Urothelium cell line (cell line): ENCODE data around the gene TMEM52.

Experiments used
- DNase-seq: peaks from one replicate; pipeline ENCODE4 v3.0.0; 2011; ENCODE audit warnings: low spot score, mixed read lengths
- FAIRE-seq: peaks from 2 replicates; lab custom pipeline; 2011; peaks lifted over from hg19 to GRCh38; lab: Jason Lieb, UNC

TMEM52 gene

DNA sequence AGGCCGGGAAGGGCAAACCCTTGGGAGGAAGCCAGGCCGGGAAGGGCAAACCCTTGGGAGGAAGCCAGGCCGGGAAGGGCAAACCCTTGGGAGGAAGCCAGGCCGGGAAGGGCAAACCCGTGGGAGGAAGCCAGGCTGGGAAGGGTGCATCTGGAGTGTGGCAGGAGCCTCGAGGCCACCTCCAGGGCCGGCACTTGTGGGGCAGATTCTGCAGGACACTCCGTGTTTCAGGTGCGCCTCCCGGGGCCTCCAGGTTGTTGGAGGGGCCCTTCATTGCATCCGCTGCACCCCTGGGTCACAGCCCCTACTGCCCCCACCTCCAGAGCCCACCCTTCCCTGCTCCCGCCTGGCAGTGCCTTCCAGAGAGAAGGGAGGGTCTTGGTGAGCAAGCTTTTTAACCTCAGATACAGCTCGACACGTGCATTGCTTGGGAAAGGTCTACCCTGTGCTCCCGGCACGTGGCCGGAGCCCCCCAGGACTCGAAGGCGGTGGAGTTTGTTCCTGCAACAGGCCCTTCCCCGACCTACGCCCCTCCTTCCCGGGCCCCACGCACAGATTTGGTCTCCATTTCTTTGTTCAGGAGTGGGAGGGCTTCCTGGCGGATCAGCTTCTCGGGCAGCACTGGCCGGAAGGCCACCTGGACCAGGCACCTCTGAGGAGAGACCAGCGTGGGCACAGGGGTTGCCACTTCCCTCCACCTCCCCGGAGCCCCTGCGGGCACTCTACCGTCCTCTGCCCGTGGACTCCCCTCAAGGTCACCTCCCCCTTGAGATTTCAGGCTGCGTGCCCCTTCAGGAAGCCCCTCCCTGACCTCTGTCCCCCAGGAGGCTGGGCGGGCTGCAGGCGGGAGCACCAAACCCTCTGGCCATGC is 9.4 kb upstream of the TMEM52 start:
- FAIRE-seq (no peak), DNase-seq (no peak)

DNA sequence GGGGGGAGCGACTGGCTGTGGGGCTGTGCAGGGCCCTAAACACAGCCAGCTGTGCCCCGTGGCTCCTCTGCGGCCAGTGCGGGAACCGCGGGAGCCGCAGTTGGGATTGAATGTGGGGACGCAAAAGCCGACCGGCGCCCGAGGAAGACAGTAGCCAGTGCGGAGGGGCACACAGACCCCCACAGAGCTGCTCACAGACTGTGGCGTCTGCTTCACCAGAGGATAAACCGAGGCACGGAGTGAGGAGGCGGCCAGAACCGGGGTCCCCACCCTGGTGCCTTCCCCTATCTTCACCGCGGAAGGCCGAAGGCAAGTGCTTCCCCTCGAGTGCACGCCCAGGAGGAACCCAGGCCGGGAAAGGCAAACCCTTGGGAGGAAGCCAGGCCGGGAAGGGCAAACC is 8.7 kb upstream of the TMEM52 start:
- no peak for FAIRE-seq
- DNase-seq: no peak

DNA sequence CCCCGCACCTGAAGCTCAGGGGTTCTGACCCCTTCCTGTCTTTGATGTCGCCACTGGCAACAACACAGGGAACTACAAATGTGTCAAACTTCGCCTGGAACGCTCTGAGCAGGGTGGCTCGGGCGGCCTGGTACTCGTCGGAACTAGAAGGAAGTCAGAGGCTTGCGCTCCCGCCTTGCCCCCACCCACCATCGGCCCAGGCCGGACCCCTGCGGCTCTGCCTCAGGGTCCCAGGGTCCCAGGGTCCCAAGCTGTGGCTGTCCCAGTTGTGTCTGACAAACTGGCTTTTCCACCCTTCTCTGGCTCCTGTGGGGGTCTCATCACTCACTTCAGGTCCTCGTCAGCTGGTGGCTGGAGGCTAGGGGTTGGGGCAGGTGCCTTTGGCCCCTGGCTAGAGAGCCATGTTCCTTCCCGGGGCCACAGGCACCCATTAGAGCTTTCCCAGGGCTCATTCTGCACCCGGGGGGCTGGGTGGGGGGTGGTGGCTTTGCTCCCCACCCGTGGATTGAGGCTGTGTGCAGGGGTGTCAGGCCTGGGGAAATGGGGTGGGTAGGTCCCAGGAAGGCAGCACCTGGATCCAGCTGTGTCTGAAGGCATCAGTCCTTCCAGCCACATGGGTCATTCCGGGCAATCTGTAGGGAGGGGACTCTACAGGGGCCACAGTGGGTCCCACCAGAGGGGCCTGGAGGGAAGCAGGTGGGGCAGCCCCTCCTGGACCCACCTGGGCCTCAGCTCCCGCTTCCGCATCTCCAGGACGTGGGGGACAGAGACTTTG is 8.0 kb upstream of the TMEM52 start:
- FAIRE-seq (no peak), DNase-seq (no peak)

DNA sequence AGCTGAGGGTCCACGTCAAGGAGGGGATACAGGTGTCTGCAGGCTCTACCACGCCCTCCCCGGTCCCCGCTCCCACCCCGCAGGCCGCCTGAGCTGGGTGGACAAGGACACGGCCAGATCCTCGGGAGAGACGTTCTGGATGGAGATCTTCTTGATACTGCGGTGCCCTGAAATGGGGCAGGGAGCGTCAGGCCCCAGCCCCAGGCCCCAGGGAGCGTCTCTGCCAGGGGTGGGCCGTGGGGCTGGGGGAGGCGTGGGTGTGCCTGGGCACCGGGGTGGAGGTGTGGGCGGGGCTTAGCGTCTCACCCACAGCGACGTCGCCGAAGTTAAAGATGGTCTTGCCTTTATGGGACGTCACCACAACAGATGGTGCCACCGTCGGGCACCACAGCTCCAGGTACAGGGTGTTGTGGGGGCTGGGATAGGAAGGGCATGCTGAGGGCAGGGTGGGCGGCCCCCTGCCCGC is 7.3 kb upstream of the TMEM52 start:
- FAIRE-seq: no peak
- DNase-seq: no peak

DNA sequence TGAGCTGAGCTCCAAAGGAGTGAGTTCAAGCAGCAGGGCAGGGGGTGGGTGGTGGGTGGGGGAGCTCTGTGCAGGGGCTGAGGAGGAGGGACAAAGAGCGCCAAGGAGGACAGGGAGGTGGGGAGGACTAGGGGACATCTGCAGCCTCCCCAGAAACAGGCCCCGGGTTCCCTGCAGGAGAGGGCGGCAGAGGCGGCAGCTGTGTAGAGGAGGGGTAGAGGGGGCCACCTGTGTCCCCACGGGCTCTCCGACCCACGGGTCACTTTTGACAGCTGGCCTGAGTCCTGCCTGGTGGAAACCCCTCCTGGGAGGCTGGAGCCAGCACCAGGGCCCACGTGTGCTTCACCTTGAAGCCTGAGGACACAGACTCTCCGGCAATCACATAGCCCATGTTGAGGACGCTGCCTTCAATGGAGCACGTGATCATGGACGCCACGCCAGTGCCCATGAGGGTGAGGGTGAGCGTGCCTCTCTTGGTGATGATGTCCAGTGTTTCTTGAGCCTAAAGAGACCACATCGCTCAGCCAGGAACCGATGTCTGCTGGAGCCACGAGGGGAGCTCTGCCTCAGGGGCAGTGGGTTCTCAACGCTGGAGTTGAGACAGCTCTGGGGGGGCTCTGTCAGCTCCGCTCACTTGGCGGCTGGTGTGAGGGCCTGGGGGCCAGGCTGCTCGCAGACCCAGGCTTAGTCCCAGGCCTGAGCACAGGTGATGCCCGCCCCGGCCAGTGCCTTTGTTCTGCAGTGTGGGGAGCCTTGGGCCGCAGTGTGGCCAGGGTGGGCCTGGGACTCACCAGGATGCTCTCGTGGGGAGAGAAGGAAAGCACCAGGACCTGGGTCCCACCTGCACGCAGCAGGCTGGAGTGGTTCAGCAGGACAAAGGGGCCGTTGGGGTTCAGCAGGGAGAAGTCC is 6.6 kb upstream of the TMEM52 start:
- DNase-seq (no peak), FAIRE-seq (no peak)

DNA sequence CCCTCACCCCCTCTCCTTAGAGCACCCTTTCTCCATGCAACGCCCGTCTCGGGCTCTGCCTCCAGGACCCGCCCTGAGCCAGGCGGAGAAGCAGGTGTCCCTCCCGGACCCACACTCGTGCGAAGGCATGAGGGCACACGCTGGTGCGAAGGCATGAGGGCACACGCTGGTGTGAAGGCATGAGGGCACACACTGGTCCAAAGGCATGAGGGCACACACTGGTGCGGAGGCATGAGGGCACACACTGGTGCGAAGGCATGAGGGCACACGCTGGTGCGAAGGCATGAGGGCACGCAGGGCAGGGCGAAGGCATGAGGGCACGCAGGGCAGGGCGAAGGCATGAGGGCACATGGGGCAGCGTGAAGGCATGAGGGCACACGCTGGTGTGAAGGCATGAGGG is 5.8 kb upstream of the TMEM52 start:
- FAIRE-seq: no peak

DNA sequence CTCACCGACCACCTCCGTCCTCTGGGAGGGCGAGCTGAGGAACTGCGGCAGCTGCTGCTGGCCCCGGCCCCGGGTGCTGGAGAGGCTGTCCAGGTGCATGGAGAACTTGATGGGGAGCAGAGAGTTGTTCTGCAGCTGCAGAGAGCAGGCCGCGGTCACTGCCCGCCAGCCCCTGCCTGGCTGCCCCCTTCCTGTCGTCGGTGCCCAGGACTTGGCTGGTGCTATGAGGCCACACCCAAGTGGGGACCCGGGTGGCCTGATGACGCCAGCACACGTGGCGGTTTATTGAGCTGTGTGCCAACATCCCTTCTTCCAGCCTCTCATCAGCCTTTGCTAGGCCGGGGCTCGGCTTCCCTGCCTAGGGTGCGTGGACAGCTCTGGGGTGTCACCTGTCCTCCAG is 5.3 kb upstream of the TMEM52 start:
- DNase-seq (no peak), FAIRE-seq (no peak)

More for the DNA sequence above, 5.8 kb upstream of the TMEM52 start:
- no peak for DNase-seq

DNA sequence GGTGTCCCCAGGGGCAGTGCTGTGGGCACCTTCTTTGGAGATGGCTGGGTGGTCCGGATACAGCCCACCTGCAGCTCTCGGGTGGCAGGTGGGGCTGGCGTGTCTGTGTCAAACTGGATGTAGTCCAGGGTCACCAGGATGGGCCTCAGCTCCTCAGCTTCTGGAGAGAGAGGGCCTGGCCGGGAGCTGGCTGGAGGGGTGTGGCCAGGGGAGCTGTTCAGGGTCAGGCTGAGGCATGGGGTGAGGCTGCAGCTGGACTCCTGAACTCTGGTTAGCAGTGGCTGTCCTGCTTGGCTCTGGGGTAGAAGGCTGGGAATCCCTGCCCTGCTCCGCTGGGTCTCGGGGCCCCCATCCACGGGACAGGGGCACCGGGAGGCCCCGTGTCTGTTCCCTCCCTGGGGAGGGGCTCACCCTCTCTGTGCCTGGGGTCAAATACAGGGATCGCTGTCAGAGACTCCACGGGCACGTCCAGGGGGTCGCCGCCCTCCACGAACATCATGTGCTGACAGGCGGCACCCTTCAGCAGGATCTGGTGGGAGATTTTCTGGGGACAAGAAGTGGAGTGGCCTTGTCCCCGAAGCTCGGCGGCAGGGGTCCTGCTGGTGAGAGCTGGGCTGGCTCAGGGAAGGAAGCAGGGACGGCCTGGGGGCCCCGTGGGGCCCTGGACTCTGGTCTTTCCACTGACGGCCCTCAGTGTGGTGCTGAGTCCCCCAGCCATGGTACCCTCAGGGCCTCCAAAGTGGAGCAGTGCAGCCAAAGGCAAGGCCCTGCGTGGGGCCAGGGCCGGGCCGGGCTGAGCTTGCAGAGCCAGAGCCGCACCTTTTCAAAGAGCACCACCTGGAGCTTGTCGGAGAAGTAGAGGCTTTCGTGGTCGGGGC is 4.1 kb upstream of the TMEM52 start:
- DNase-seq (no peak), FAIRE-seq (no peak)

DNA sequence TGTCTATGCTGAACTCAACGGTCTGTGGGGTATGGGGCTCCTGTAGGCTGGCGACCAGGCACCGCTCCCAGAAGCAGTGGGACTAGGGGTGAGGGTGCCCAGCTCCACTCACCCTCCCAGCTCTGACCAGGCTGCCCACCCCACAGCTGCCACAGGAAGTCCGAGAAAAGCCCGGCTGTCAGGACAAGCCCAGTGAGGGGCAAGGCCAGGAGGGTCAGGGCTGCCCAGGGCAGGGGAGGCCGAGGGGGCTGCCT is 3.5 kb upstream of the TMEM52 start:
- FAIRE-seq: no peak

DNA sequence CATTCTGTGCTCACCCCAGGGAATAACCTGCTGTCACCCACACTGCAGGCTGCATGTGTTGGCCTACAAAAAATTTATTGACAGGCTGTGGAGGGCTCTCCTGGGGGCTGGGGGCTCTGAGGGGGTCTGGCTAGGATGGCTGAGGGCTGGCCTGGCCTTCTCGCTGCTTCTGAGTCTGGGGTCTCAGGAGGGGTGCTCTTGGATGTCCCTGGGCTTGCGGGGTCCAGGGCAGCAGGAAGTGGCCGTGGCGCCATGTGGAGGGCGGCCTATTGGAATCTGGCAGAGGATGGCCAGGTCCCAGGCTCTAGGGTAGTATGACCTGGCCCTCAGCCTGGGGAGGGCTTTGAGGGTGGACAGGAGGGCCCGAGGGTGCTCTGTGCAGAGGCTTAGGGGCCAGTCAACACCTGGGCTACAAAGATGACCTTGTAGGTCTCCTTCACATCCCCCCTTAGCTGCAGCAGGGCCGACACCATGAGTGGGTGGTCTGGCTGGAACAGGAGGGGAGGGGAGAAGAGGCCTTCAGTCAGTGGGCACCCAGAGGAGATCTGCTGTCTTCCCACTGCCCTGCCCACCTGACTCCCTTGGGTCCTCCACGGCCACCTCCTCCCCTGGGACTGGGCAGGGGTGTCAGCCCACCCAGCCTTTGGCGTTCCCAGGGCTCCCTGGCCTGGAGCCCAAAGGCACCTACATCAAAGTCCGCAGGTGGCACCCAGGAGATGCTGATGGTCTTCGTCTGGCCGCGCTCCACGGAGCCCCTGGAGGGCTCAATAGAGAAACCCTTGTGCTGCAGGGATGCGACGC is 3.0 kb upstream of the TMEM52 start:
- FAIRE-seq (no peak), DNase-seq (no peak)

More for the DNA sequence above, 3.5 kb upstream of the TMEM52 start:
- DNase-seq: no peak

DNA sequence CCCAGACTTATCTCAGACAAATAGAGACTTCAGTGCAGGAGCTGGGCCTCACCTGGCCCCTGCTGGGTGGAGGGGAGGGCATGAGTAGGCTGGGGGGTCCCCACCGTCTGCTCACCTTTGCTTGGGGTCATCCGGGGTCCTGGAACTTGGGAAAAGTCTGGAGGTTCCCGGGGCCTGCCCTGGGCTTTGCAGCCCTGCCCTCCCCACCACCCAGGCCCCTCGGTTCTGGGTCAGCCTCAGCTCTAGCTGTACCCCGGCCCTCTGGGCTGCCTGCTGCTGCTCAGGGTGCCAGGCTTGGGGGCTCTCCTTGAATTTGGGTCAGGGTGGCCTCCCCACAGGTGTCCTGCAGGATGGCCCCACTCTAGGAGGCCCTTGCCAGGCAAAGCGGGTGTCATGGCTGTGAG is 2.4 kb upstream of the TMEM52 start:
- FAIRE-seq (no peak), DNase-seq (no peak)

DNA sequence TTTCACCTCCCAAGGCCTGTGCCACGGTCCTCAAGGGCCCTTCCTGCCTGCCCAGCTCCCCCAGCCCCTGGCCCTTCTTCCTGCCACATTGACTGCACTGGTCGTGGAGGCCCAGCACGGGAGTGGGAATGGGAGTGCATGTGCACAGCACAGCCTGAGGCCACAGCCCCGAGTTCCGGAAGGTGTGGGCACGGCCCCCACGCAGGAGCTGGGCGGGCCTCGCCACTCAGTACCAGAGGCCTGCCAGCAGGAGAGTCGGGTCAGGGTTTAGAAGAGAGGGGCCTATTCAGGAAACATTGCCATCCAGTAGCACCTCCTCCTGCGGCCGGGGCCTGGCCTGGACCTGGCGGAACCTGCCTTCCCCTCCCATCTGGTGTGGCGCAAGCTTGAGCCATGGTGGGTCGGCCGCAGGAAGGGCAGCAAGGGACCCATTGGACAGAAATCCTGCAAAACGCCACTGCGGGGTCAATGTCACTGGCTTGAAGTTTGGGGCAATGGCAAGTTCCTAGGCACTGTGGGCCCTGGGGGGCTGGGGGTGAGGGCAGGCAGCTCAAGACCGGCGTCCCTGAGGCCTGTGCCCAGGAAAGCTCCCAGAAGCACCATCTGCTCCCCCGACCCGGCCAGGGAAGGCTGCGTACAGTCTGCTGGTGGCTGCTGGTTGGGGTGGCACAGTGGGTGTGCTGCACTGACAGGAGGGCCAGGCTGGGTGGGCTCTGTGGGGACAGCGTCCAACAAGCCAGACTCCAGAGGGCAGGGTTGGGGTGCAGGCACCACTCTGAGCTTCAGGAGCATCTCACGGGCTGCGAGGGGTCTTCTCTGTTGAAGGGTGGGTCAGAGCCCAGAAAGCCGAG is 1.8 kb upstream of the TMEM52 start:
- no peak for FAIRE-seq
- DNase-seq: no peak

DNA sequence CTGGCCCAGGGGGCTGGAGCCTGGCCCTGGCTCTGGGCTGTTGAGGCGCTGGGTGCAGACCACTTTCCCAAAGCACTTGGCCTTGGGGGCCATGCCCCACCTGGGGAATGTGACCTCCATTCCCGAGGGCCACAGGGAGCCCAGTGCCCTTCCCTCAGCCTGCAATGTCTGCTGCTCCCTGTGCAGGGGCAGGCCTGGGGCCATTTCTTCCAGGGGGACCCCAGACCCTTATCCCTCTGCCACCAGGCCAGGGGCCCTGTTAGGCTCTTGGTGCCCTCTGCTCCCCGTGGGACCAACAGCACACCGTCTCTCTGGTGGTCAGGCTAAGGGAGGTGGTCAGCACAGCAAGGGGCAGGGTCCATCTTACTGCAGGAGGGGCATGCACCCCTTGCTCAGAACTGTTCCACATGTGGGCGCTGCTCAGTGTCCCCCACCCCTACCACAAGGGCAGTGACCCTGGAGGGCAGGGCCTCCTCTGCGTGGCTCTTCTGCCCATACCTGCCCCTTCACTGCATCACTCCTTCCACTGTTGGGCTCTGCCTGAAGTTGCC is 1.1 kb upstream of the TMEM52 start:
- FAIRE-seq (no peak), DNase-seq (no peak)

DNA sequence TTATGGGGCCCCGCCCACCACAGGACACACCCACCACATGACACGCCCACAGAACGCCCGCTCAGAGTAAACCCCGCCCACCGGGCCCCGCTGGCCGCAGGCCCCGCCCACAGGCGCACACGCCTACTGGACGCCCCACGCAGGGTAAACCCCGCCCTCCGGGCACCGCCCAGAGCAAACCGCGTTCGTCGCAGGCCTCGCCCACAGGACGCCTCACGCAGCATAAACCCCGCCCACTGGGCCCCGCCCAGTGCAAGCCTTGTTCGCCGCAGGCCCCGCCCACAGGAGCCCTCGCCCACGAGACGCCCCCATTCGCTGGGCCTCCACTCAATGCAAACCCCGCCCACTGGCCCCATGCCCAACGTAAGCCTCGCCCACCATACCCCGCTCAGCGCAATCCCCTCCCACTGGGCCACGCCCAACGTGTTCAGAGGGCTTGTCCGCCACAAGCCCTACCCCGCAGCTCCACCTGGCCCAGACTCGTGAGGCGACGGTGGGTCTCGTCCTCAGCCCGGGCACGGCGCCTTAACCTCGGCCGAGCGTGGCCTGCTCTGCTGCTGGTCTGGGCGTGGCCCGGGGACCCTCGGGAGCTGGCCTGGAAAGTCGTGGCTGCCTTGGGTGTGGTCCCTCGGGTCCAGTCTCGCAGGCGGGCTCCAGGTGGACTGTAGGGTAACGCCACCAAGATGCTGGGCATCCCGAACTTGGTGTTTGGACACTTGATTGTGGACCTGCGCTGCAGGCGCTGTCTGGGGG is 401 bp upstream of the TMEM52 start:
- DNase-seq (peak; percentile 96), FAIRE-seq (no peak)

DNA sequence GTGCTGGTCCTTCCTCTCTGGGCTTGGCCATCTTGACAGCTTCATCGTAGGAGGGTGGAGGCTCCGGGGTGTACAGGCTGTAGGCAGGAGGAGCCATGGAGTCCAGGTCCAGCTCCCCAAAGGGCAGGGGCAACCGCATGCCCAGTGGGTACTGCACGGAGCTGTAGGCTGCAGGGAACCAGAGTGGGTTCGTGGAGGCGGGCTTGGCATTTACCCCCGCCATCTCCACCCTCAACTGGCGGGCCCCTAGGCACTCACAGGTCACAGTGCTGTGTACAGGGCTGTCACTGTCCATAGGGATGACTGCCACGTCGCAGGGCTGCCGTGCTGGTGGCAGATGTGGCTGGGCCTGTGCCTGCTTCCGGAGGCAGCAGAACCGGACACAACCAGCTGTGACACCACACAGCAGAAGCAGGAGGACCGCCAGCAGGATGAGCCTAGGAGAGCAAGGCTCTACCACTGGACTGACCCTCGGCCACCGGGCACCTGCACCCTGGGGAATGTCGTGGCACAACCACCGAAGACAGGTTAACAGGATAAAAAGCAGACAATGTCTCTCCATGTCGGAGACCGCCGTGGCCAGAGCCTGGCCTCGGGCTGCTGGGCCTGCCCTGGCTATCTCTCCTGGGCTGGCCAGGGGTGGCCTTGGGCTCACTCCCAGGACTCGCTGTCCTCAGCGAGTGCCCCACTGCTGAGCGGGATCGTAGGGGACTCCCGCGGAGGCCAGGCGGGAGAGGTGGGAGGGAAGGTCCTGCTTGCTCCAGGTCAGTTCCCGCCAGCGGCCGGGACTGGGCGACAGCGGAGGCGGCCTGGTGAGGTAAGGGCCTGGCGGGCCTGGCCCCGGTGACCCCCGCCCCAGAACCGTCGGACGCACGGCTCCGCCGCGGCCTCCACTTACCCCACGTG is 831 bp downstream of the TMEM52 start:
- no peak for FAIRE-seq
- no peak for DNase-seq

DNA sequence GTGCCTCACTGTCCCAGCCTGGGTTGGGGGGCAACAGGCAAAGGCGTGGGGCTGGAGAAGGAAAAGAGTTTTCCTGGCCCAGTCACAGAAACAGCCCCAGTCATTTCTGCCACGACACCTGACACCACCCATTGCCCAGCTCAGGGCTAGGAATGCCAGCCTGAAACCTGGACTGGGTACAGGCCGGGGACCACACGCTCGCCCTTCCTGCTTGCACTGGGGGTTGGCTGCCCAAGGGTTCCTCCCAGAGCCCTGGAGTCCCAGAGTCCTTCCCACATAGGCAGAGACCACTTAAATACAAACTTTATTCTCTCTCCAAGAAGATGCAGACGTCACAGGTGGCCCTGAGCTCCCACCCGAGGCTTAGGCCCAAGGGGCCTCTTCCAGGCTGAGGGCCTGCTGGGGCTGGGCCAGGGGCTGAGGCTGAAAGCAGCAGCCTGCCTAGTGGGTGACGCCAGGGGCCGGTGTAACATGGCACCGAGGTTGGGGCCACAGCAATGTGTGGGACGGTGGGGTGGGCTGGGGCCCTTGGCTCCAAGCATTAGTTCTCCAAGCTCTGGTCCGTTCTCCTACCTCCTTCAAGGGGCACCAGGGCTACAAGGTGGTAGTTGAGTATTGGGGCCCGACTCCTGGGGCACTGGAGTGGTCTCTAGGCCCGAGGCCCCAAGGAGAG is 1.6 kb downstream of the TMEM52 start:
- DNase-seq (no peak), FAIRE-seq (no peak)
